Mesenchymal stem cell (in vitro differentiated cells and primary cell): ENCODE data around the gene PTPN2.

Experiments used
- DNase-seq: peaks from one replicate; pipeline ENCODE4 v3.0.0-alpha.2; 2013
- H2AFZ ChIP-seq: one replicate; pipeline ENCODE4 v1.6.1; 2013; ENCODE audit warnings: low read depth, mild to moderate bottlenecking, control low read depth, inconsistent platforms, low read length, moderate library complexity
- H2AK5ac ChIP-seq: 2 replicates; pipeline ENCODE4 v1.6.1; 2013; ENCODE audit warnings: low read length, moderate library complexity, mild to moderate bottlenecking, inconsistent platforms; ENCODE audit not compliant: severe bottlenecking
- H2BK120ac ChIP-seq: one replicate; pipeline ENCODE4 v1.6.1; 2013; ENCODE audit warnings: low read depth, mild to moderate bottlenecking, inconsistent platforms, low read length, moderate library complexity
- H2BK12ac ChIP-seq, 2 experiments: one replicate each; pipeline ENCODE4 v1.6.1; 2013; ENCODE audit warnings: inconsistent platforms in 2 of 2, low read length in 2 of 2, mild to moderate bottlenecking in 2 of 2, moderate library complexity in 2 of 2, control low read depth in 1 of 2
- H2BK15ac ChIP-seq: one replicate; pipeline ENCODE4 v1.6.1; 2013; ENCODE audit warnings: mild to moderate bottlenecking, low read depth, inconsistent platforms; ENCODE audit not compliant: poor library complexity, severe bottlenecking
- H2BK5ac ChIP-seq: 2 replicates; pipeline ENCODE4 v1.6.1; 2013; ENCODE audit warnings: low read depth, mild to moderate bottlenecking, low read length, control low read depth, inconsistent platforms; ENCODE audit not compliant: poor library complexity, severe bottlenecking
- H3K14ac ChIP-seq, 2 experiments: one replicate each; pipeline ENCODE4 v1.6.1; 2013; ENCODE audit warnings: inconsistent platforms in 2 of 2, low read length in 2 of 2, control low read depth in 1 of 2, mild to moderate bottlenecking in 1 of 2, moderate library complexity in 1 of 2
- H3K18ac ChIP-seq, 2 experiments: one replicate each; pipeline ENCODE4 v1.6.1; 2013; ENCODE audit warnings: inconsistent platforms in 2 of 2, low read length in 2 of 2, control low read depth in 1 of 2, low read depth in 1 of 2, mild to moderate bottlenecking in 1 of 2
- H3K23ac ChIP-seq, 2 experiments: one replicate each; pipeline ENCODE4 v1.6.1; 2013; ENCODE audit warnings: inconsistent platforms in 2 of 2, low read length in 2 of 2, mild to moderate bottlenecking in 2 of 2, moderate library complexity in 2 of 2, control low read depth in 1 of 2
- H3K27ac ChIP-seq: 2 replicates; pipeline ENCODE4 v1.5.1; 2013; ENCODE audit warnings: mild to moderate bottlenecking, moderate library complexity, low read length, control low read depth, inconsistent platforms; ENCODE audit not compliant: poor library complexity, severe bottlenecking
- H3K27me3 ChIP-seq, 2 experiments: 2 replicates each; pipeline versions ENCODE4 v1.6.1 to v1.7.0; 2013; ENCODE audit warnings: low read length in 2 of 2, mild to moderate bottlenecking in 2 of 2, moderate library complexity in 2 of 2, control low read depth in 1 of 2, inconsistent platforms in 1 of 2; ENCODE audit not compliant: control insufficient read depth in 1 of 2, insufficient read depth in 1 of 2
- H3K36me3 ChIP-seq, 2 experiments: 2 replicates each; pipeline versions ENCODE4 v1.6.1 to v1.7.0; 2013; ENCODE audit warnings: low read length in 2 of 2, control low read depth in 1 of 2, inconsistent platforms in 1 of 2, low read depth in 1 of 2, mild to moderate bottlenecking in 1 of 2; ENCODE audit not compliant: insufficient read depth in 2 of 2, control insufficient read depth in 1 of 2
- H3K4ac ChIP-seq, 2 experiments: one replicate each; pipeline ENCODE4 v1.6.1; 2013; ENCODE audit warnings: inconsistent platforms in 2 of 2, low read length in 2 of 2, mild to moderate bottlenecking in 2 of 2, moderate library complexity in 2 of 2, control low read depth in 1 of 2, low read depth in 1 of 2
- H3K4me1 ChIP-seq: 2 replicates; pipeline ENCODE4 v1.6.1; 2013; ENCODE audit warnings: low read depth, low read length, control low read depth; ENCODE audit not compliant: control insufficient read depth, insufficient read depth
- H3K4me2 ChIP-seq: 2 replicates; pipeline ENCODE4 v1.6.1; 2013; ENCODE audit warnings: low read length, mild to moderate bottlenecking, inconsistent platforms; ENCODE audit not compliant: poor library complexity, severe bottlenecking
- H3K4me3 ChIP-seq, 2 experiments: 2 replicates each; pipeline versions ENCODE4 v1.5.1 to v1.7.0; 2013; ENCODE audit warnings: low read length in 2 of 2, mild to moderate bottlenecking in 2 of 2, control low read depth in 1 of 2, low read depth in 1 of 2; ENCODE audit not compliant: insufficient read depth in 1 of 2
- H3K79me1 ChIP-seq: replicated peaks from 2 replicates; pipeline ENCODE4 v1.6.1; 2013; ENCODE audit warnings: mild to moderate bottlenecking, control low read depth, low read length, inconsistent platforms; ENCODE audit not compliant: poor library complexity, severe bottlenecking
- H3K9ac ChIP-seq: 2 replicates; pipeline ENCODE4 v1.7.0; 2013; ENCODE audit warnings: mild to moderate bottlenecking, low read length, moderate library complexity
- H3K9me3 ChIP-seq: 2 replicates; pipeline ENCODE4 v1.7.0; 2013; ENCODE audit warnings: mild to moderate bottlenecking, low read length; ENCODE audit not compliant: control insufficient read depth
- H4K8ac ChIP-seq: one replicate; pipeline ENCODE4 v1.6.1; 2013; ENCODE audit warnings: inconsistent platforms, mild to moderate bottlenecking, low read length, moderate library complexity
- H4K91ac ChIP-seq: one replicate; pipeline ENCODE4 v1.6.1; 2013; ENCODE audit warnings: mild to moderate bottlenecking, low read length, inconsistent platforms
- WGBS: methylation state at CpG from one replicate; pipeline ENCODE4 v1.1.7; 2013; ENCODE audit warnings: mixed read lengths; 5-methylcytosine and 5-hydroxymethylcytosine counted together

The PTPN2 gene

DNA sequence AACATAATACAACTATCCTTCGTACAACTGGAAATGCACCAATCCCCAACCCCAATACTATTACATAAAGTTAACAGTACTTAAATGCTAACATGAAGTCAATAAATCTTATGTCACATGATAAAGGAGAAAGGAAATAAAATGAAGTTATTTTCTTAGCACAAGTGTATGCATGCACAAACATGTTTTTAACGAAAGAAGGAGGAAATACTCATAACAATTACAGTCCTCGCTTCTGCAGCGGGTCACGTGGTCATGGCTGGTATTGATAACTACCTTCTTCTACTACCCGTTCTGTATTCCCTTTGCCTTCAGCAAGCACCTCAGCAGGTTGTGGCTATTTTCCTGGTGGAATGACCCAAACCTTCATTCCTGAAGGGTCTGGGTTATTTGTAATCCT is 129.5 kb downstream of the PTPN2 start:
- no peak overlapping the region for H3K27ac ChIP-seq
- no peaks in the 10 kb centered on the region for H3K36me3 ChIP-seq
- H3K9ac ChIP-seq = no peak overlapping the region
- no peak overlapping the region for H2BK12ac ChIP-seq
- no peak overlapping the region for H3K18ac ChIP-seq
- no peak overlapping the region for H4K91ac ChIP-seq
- no peak overlapping the region for H3K14ac ChIP-seq
- H2BK120ac ChIP-seq = no peak overlapping the region
- H2BK5ac ChIP-seq = no peak overlapping the region
- no peak overlapping the region for H2AFZ ChIP-seq
- no peak overlapping the region for H2BK15ac ChIP-seq
- H3K27me3 ChIP-seq = no peaks in the 10 kb centered on the region
- no peak overlapping the region for H2AK5ac ChIP-seq
- H3K4ac ChIP-seq = no peak overlapping the region
- no peak overlapping the region for H3K23ac ChIP-seq
- H3K9me3 ChIP-seq = no peaks in the 10 kb centered on the region
- no peak for DNase-seq
- WGBS = 93% methylated on average over 4 of the region's 6 CpGs
- no peaks in the 10 kb centered on the region for H3K79me1 ChIP-seq
- no peak overlapping the region for H3K4me2 ChIP-seq
- H3K4me1 ChIP-seq = peaks cover 8% of the 10 kb centered on the region
- no peak overlapping the region for H3K4me3 ChIP-seq
- H4K8ac ChIP-seq = no peak overlapping the region

DNA sequence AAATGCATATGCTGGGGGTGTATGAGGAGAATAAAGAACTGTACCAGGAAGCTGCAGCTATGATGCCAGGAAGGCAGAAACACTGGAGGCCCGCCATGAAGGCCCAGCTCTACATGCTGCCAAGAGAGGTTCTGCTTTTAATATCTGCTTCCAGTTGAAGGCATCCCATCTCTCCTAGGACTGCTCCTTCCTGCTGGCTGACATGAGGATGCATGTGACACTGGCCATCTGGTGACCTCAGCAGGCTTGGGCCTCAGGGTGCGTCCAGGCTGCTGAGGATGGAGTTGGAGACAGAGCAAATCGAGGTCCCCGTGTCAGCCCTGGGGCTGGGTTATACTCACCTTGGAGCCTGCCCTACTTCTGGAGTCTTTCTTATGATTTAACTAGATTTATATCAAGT is 132.1 kb downstream of the PTPN2 start:
- no peak overlapping the region for H3K9ac ChIP-seq

DNA sequence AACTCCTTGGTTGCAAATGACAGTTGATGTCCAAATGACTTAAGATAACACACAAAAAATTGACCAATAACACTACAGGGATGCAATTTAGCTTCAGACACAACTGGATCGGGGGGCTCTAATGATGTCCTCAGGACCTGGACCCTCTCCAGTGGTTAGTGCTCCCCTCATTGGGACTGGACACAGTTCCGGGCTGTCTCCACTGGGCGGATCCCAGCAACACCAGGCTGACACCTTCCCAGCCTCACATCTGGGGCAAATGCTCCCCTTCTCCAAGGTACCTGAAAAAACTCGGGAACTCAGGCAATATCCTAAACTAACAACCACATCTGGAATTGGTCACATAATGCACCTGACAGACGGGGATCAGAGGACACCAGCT is 132.5 kb downstream of the PTPN2 start:
- Histone ChIP-seq H2BK15ac (no peak overlapping the region), H3K4me1 (peaks cover 11% of the 10 kb centered on the region), H3K9ac (no peak overlapping the region), H2BK12ac (no peak overlapping the region), H3K23ac (no peak overlapping the region), H3K4me2 (no peak overlapping the region), H2AFZ (no peak overlapping the region), H3K36me3 (no peaks in the 10 kb centered on the region), H3K27ac (no peak overlapping the region), H3K79me1 (no peaks in the 10 kb centered on the region), H3K4me3 (no peak overlapping the region), H3K18ac (no peak overlapping the region), H3K14ac (no peak overlapping the region), H3K4ac (no peak overlapping the region), H2BK120ac (no peak overlapping the region), H3K9me3 (no peaks in the 10 kb centered on the region), H4K8ac (no peak overlapping the region), H2AK5ac (no peak overlapping the region), H2BK5ac (no peak overlapping the region), H3K27me3 (no peaks in the 10 kb centered on the region), H4K91ac (no peak overlapping the region)
- 93% methylated on average over 5 of the region's 5 CpGs for WGBS
- DNase-seq = no peak

More for the DNA sequence above, 132.1 kb downstream of the PTPN2 start:
- no peak overlapping the region for H3K4me2 ChIP-seq
- 94% methylated on average over 4 of the region's 4 CpGs for WGBS
- H3K4me3 ChIP-seq = no peak overlapping the region
- no peak overlapping the region for H2BK120ac ChIP-seq
- H3K23ac ChIP-seq = no peak overlapping the region
- no peak overlapping the region for H2BK5ac ChIP-seq
- peak overlapping the region in 1 of 2 experiments; percentile 59 for H3K14ac ChIP-seq
- no peak overlapping the region for H3K27ac ChIP-seq
- H4K8ac ChIP-seq = no peak overlapping the region
- no peak overlapping the region for H2AFZ ChIP-seq
- no peak for DNase-seq
- H2BK15ac ChIP-seq = no peak overlapping the region
- H3K4ac ChIP-seq = no peak overlapping the region
- no peaks in the 10 kb centered on the region for H3K36me3 ChIP-seq
- peaks cover 11% of the 10 kb centered on the region for H3K4me1 ChIP-seq
- no peaks in the 10 kb centered on the region for H3K27me3 ChIP-seq
- H4K91ac ChIP-seq = no peak overlapping the region
- no peak overlapping the region for H2AK5ac ChIP-seq
- H3K9me3 ChIP-seq = no peaks in the 10 kb centered on the region
- H3K18ac ChIP-seq = peak overlapping the region in 1 of 2 experiments; percentile 68
- no peak overlapping the region for H2BK12ac ChIP-seq
- no peaks in the 10 kb centered on the region for H3K79me1 ChIP-seq

DNA sequence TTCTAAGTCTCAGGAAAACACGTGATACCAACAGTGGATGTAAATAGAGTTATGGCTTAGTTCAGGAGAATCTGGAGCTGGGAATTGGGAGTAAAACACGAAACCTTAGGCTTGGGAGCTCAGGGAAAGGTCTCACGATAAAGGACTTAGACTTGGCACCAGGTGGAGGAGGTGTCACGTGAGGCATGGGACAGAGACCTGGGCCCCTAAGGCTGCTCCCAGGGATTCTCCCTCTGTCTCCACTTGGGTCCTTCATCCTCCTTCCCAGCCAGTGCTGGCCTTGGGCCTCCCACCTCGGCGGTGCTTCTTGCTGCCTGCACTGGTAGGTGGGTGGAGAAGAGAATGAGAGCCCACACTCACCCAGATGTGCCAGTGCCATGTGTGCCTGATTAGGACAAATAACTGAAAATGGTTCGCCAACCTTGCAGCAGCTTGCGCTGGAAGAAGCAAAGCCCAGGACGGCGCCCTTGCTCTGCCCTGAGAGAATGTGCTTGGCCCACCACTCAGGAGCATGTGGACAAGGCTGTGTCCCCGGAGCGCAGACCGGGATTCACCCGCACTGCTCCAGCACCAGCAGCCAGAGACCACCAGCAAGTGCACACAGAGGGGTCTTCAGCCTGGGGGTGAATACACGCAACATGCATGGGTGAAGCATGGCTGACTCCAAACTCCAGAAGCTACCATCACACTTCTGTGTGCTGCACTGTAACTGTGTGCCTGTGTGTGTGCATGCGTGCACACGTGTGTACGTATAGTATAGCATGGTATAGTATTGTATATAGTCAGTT is 133.1 kb downstream of the PTPN2 start:
- no peak overlapping the region for H2BK5ac ChIP-seq
- H2BK120ac ChIP-seq = no peak overlapping the region
- no peaks in the 10 kb centered on the region for H3K79me1 ChIP-seq
- no peaks in the 10 kb centered on the region for H3K9me3 ChIP-seq
- H3K4ac ChIP-seq = no peak overlapping the region
- no peak overlapping the region for H3K18ac ChIP-seq
- no peak overlapping the region for H4K91ac ChIP-seq
- H3K36me3 ChIP-seq = no peaks in the 10 kb centered on the region
- no peak overlapping the region for H3K14ac ChIP-seq
- no peak for DNase-seq
- no peak overlapping the region for H3K9ac ChIP-seq
- H2AK5ac ChIP-seq = no peak overlapping the region
- peaks cover 11% of the 10 kb centered on the region for H3K4me1 ChIP-seq
- WGBS = 94% methylated on average over 15 of the region's 18 CpGs
- H2BK12ac ChIP-seq = no peak overlapping the region
- no peak overlapping the region for H3K23ac ChIP-seq
- H2BK15ac ChIP-seq = no peak overlapping the region
- H3K4me2 ChIP-seq = no peak overlapping the region
- no peaks in the 10 kb centered on the region for H3K27me3 ChIP-seq
- H3K4me3 ChIP-seq = no peak overlapping the region
- no peak overlapping the region for H3K27ac ChIP-seq
- H2AFZ ChIP-seq = no peak overlapping the region
- H4K8ac ChIP-seq = no peak overlapping the region
